GM21528 (cell line): ENCODE measurements around the gene LIF.

Experiments used
- ATAC-seq: cut with Tn5 transposase; IDR thresholded peaks from one replicate; pipeline ENCODE4 v1.9.1; 2021; ENCODE audit warnings: mild to moderate bottlenecking, moderate library complexity; ENCODE audit not compliant: unreplicated experiment, low FRiP score

The LIF gene

DNA sequence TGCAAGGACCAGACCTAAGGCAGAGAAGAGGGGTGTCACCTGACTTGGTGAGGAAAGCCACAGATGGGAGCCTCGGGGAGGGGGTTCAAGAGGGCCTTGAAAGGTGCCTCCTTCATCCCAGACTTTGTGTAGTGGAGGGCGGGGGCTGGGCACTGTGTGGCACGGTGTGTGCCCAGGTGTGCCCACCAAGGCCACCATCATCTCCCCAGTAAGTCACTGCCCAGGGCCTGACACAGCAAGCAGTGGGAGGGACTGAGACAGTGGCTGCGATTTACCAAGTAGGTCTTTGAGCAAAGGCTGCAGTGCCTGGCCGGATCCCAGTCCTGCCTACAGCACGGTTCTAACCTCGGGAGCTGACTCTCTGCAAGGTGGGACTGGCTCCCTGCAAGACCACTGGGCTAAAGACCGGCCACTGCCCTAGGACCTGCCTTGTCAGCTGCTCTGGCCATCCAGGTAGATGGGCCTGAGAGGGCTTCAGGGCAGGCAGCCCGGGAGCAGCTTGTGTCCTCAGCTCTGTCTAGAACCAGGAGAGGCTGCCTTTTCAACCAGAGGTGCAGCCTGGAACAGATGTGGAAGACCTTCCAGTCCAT, 18.7 kb upstream of the LIF start:
- no peak for ATAC-seq

DNA sequence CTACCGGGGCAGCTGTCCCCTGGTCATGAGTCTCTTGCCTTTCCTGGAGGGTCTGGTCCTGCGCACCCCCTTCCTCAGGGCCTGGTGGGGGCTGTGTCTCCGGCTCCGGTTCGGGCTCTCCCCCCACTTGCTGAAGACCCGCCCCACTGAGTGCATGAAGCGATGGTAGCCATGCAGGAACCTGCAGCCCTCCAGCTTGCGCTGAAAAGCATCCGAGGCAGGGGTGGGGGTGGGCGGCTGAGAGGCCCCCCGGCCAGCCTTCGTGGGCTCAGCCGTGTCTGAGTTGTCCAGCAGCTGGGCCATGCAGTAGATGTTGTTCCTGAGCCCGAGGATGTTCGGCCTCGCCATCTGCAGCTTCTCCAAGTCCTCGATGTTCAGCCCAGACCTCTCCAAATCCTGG, 17.3 kb upstream of the LIF start:
- ATAC-seq = no peak

DNA sequence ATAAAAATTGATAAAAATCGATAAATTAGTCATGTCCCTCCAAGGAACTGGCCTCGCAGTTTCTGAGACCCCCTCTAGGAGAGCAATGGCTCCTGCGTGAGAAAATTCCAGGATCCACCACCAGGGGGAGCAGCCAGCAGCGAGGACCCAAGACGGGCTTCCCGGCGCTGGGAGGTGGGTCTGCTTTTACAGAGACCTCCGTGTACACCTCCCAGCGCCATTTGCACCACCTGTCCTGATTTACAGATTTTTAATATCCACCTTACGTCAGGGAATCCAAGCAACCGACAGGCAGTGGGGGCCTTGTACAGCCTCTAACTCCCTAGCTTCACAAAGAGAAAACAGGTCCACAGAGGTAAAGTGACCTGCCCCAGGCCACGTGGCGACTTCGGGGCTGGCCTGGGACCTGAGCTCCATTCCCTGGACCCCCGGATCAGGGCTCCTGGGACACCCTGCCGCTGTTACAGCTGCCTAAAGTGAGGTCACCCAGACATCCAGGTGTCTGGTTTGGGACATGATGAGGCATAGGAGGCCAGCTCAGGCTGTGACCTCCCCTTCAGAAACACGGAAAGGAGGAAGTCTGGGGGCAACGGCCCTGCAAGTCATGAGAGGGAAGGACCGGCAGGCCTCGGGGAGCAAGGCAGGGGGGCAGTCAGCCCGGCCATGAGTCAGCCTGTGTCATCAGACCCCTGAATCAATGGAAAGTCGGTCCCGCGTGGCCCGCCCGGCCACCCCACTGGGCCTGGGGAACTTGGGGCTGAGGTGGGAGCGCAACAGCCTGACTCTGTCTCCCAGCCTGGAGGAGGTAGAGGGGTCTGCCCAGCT, 16.6 kb upstream of the LIF start:
- no peak for ATAC-seq

DNA sequence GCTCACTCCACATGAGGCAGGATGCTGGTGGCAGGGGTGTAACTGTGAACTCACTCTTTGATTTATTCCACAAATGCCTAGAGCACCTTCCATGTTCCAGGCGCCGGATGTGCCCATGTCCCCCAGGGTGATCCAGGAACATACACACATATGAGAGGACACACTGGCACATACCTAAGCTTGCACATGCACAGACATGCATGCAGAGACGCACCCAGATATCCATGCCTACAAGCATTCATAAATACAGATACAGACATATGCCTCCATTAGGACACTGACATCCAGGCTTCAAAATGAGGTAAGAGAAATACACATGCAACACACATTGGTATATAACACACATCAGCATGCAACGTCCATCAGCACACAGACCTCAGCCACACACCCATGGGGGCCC, 15.6 kb upstream of the LIF start:
- no peak for ATAC-seq

DNA sequence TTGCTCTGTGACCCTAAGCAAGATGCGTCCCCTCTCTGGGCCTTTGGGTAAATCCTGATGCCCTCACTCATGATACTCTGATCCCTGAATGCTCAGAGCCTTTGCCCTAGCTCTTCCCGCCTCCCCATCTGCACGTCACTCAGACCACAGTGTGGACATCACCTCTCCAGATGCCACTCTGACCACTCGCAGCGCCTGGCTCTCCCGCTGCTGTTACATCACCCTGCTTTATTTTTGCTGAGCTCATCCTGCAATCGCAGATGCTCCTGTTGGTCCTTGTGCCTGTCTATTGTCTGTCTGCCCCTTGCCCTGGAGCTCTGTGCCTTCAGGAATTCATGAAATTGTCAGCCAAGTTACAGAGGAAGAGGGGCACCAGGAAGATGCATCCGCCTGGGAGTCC, 14.6 kb upstream of the LIF start:
- no peak for ATAC-seq

DNA sequence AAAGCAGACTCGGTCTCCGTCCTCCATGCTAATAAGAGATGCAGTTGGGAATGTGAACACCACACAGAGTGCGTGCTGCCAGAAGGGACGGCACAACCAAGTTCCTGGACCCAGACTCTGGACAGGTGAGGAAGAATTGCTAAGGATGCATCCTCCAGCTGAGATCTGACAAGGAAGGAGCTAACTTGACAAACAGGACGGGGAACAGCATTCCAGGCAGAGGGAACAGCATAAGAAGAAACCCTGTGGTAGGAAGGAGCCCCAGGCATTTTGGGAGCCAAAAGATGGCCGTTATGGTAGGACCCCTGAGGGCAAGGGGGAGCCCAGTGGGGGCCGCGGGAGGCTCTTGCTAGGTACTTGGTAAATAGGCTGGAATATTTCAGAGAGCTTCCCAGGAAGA, 14.1 kb upstream of the LIF start:
- ATAC-seq = no peak

DNA sequence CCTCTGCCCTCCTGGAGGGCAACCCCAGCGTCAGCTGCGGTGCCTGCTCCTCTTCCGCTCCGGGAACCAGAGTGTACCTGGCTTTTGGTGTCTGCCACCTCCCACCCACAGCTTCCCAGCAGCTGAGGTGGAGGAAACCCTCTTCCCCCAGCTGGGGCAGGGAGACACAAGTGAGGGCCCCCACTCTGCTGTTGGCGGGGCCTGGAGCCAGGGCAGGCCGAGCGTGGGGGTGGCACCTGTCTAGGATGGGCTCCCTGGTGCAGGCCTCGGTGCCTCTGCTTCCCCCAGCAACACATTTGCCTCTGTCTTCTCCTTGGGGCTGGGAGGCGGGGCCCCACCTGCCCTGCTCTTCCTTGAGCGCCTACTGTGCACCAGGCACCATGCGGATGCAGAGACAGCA, 13.7 kb upstream of the LIF start:
- ATAC-seq = no peak

DNA sequence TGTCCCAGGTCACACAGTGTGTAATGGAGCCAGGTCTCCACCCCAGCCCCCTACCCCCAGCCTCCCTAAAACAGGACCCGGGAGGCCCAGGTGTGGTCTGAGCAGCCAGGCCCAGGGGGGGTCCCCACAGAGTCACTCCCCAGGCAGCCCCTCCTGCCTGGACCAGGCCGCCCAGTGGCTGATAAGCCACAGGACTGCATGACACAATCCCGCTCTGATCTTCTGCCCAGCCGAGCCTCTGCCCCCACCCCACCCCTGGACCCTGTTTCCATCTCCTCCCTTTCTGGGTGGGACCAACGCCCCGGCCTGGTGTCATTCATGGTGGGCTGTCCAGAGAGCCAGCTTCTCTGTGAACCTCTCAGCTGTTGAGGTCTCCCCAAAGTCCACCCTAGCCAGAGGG, 7.8 kb upstream of the LIF start:
- ATAC-seq = no peak

DNA sequence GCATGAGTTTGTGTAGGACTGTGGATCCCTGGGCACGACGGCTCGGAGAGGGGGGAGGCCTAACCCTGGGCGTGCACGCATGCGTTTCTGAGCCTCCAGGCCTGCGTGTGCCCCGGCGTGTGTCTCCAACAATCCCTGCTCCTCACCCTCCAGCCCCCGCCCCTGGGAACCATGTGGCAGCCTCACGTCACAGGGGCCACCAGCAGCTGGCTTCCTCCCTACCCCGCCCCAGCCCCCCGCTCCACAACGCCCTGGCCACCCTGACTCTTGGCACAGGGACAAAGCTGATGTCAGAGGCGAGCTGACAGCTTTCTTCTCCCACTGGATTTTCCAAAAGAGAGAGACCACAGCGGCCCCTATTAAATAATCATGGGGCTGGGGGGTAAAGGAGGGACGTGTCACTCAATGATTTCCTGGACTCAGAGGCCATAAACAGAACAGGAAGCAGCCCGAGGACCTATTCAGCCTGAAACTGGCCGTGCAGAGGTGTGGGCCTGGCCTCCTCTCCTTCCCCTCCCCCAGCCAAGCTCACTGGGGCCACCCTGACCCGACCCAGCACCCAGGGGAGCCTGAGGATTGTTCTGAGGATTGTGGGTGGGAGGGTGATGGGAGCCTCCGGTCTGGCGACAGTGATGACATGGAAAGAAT, 6.8 kb upstream of the LIF start:
- no peak for ATAC-seq

DNA sequence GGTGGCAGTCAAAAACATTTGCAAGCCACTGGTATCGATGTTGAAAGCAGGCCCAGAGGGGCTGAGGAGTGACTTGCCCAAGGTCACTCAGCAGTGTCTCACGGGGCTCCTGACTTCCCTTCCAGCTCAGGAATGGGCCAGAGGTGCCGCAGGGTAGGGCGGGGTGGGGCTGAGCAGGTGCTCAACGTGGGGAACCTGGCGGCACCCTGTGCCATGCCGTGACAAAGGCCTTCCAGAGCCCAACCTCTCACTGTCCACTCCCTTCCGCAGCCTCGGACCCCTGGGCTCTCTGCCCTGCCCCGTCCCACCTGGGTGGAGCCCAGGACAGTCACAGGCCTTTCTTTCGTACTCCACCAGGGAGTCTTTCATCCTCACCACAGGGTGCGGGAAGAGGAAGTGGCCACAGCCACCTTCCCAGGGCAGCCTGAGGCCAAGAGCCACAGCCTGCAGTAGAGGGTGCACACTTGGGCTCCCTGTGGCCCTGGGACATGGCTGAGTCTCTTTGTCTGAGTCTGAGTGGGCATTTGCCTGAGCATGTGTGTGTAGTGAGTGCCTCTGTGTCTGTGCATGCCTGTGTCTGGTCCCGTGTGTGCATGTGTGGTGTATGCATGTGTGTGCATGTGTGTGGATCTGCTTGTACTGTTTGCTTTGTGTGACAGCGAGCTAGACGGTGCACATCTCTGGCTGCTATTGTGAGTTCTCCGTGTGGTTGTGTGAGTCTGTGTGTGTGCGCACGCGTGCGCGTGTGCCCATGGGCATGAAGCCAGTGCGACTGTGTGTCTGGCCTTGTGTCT, 6.0 kb upstream of the LIF start:
- no peak for ATAC-seq

DNA sequence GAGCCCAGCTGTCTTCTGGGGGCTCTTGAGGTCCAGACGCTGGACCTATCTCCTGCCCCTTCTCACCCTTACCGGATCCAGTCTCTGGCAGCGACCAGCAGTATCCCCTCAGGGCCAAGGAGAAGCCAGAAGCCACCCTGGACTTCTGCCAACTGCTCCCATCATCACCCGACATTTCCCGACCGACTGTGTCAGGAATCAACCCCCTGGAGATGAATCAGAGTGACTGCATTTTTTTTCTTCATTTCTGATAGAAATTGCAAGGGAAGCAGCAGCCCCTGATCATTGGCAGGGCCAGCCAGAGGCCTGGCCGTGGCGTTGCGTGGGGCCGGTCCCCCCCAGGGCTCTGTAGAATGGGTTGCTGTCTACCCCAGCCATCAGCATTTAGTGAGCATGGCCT, 5.2 kb upstream of the LIF start:
- ATAC-seq = no peak

DNA sequence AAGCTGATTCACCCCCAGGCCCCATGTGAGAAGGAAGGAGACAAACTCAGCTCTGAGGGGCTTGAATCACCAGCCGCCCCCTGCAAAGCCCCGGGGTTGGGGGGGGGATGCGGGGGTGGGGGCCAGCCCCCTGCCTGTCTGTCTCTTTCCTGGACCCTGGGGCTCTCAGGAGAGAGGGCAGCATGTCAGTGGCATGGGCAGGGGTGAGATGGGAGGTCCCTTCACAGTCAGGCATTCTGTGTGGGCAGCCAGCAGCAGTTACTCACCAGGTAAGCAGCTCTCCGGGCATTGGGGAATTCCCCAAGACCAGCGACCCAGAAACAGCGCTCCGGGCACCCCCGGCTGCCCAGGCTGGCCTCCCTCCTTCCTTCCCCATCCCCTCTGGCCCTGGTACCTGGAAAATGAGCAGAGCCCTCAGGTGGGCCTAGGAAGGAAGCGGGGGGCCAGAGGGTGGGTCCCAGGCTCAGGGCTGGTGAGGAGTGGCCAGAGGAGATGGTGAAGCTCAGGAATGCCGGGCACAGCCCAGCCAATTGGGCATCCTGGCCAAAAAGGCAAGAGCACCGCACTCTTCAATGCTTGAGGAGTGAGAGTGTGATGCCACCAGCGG, 4.2 kb upstream of the LIF start:
- ATAC-seq = no peak

DNA sequence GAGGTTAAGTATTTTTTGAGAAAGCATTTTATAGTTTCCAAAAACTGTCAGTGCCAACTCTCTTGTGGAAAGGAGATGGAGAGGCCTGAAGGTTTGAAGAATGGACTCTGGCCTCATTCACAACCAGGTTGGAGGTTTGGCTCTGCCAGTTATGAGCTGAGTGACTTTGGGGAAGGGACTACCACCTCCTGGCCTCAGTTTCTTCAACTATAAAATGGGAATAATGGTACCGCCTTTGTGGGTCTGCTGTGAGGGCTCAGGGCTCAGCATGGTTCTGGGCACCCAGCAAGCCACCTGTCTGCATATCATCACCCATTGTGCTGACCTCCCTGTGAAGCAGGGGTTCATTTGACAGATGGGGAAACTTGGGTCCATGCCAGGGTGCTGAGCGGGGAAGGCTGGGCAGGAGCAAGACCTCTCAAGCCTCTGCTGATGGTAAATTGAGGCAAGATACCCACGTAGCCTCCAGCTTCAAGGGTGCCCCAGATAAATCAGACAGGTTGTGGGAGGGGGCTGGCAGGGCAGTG, 3.5 kb upstream of the LIF start:
- ATAC-seq = no peak

DNA sequence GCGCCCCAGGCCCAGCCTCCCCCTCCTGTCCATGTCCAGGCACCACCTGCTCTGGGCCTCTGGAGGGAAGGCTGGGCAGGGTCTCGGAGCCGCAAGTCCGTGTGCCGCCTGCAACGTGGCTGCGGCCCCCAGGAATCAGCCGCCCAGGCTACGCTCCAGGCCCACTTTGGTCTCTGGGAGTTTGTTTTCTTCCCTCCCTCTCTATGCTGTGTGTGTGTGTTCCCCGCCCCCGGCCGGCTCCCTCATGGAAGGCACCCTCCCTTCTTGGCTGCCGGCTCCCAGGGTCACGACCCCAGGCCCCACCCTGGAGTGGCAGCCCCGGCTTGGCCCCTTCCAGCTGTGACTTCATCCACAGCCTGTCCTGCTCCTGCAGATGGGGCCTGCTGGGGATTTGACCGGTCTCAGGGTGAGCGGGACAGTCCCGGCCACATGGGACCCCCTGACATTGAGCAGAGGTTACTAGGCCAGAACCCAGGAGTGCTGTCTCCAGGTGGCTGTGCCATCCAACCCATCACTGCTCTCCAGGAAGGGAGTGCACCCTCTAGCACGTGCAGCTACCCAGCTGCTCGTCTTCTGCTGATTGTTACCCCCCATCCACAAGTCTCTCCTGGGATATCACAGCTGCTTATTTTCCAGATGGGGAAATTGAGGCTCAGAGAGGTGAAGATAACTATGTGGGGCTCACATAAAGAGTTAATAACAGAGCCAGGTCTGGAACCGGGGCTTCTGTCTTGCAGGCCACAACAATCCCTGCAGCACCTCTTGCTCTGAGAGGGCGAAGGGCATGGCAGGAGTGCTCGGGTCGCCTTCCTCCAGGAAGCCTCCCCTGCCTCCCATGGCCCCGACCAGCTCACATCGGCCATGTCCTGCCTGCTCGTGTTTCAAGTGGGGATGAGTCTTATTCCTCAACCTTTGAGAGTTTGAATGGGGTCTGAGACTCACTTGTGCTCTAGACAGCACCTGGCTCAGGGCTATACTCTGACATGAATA, 2.8 kb upstream of the LIF start:
- ATAC-seq = no peak

DNA sequence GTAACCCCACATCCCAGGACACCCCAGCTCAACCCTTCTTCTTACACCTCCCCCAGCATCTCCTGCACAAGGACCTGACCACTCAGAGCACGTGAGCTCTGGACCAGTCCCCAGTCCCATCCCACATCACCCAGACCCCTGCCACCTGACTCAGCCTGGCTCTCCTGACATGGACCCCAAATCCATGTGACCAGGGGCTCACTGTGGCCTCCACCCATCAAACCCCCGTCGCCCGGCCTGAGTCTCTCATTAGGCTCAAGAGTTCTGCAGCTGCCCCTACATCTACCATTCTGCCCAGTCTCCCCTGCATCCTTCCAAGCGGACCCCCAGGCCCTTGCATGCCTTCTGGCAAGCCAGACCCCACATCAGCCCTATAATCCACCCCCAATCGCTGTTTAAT, 1.9 kb upstream of the LIF start:
- ATAC-seq = no peak

DNA sequence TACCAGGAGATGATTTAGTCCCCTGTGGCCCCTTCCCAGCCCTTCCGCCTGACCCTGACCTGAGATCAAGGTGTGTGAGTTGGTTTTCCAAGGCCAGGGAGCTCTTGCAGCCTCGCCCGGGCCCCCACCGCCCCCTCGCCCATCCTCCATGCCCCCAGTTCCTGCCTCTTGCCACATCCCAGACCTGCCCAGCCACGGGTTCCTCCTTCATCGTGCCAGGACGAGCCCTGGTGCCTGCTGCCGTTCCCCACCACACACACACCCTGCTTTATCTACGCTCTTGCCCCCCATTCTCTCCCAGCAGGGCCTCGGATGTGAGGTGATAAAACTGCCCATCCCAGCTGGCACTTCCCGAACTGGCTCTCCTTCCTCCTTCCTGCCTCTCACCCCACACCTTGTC, 1.4 kb upstream of the LIF start:
- ATAC-seq = no peak

DNA sequence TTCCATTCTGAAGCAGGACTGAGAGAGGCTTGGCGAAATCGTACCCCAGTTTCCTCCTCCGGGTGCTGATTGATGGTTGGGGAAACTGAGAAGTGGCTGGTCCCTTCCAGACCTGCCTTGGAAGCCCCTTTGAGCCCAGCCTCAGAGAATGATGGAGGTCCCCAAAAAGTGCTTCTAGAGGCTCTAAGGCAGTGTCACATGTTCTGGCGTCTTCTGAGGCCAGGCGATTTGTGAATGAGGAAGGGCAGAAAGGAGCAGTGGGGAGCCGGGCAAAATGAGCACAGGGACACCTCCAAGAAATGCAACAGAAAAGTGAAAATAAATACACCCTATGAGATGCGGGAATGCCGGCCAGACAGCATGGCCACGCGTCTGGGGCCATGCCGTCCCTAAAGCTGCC, 1.0 kb upstream of the LIF start:
- ATAC-seq = no peak

DNA sequence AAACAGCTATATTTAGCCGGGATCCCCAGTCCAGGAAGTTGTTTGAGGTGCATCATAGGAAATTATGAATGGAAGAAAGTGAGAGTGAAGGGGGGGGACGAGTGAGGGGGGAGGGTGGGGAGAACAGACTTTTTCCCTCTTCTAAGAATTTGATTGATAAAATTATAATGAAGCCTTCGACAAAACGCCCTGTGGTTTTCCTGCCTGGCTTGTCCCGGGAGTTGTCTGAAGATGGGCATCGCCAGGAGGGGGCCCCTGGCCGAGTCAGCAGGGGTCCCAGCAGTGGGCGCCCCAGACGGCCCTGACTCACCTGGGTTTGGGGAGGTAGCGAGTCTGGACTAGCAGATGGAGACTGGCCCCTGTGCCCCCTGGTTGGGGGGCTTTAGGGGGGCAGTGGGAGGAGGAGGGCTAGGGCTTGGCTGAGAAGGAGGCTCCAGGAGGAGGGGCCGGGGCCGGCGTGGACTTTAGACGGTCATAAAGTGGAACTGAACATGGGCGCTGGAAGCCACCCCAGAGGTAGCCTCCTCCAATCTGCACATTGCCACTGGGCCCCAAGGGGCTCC, 336 bp upstream of the LIF start:
- ATAC-seq = no peak
